WTC11 (cell line): ENCODE data around the gene ZNF8. TPM values are rescaled to one million over a fixed set of nuclear protein-coding genes. Genes with fewer than 3 reads are reported as not detected.

Experiments used
- ATAC-seq: fragments of 200-7000 bp; cut with Tn5 transposase; 2 replicates; pipeline ENCODE4 v1.10.0; 2021; ENCODE audit warnings: mild to moderate bottlenecking, moderate library complexity
- CTCF ChIA-PET: fragments of 300-600 bp; sonication (Branson Sonifier 250); formaldehyde crosslinking; loops from one replicate; lab custom pipeline; 2021; ENCODE audit warnings: antibody characterized with exemption; lab: Charles Lee
- POLR2A ChIA-PET: fragments of 350-600 bp; sonication (Branson Sonifier 250); formaldehyde crosslinking; loops from one replicate; lab custom pipeline; 2021; ENCODE audit warnings: antibody characterized with exemption; lab: Charles Lee
- DNase-seq: peaks from one replicate; pipeline ENCODE4 v3.0.0; 2021; ENCODE audit warnings: low spot score
- H3K27ac Mint-ChIP-seq: 2 replicates; pipeline ENCODE4 v1.8.0; 2021; ENCODE audit warnings: mixed read lengths
- H3K27me3 Mint-ChIP-seq: 2 replicates; pipeline ENCODE4 v1.8.0; 2021; ENCODE audit warnings: low read depth, mild to moderate bottlenecking, moderate library complexity, mixed read lengths
- H3K36me3 Mint-ChIP-seq: 2 replicates; pipeline ENCODE4 v1.8.0; 2021; ENCODE audit warnings: mixed read lengths
- H3K4me1 Mint-ChIP-seq: 2 replicates; pipeline ENCODE4 v1.8.0; 2022; ENCODE audit warnings: mixed read lengths
- H3K4me3 Mint-ChIP-seq: 2 replicates; pipeline ENCODE4 v1.8.0; 2021; ENCODE audit warnings: mild to moderate bottlenecking, moderate library complexity, mixed read lengths
- H3K9me3 Mint-ChIP-seq: 2 replicates; pipeline ENCODE4 v1.8.0; 2021; ENCODE audit warnings: mixed read lengths
- CBFB ChIP-seq: sonication (generic); formaldehyde crosslinking; IDR thresholded peaks from 2 replicates; pipeline ENCODE4 v1.8.1; 2022; ENCODE audit warnings: mild to moderate bottlenecking, low read depth, missing genetic modification reagents
- CREB1 ChIP-seq: sonication (generic); formaldehyde crosslinking; IDR thresholded peaks from 2 replicates; pipeline ENCODE4 v1.8.0; 2023; ENCODE audit warnings: mild to moderate bottlenecking, missing genetic modification reagents
- E2F1 ChIP-seq: sonication (generic); formaldehyde crosslinking; IDR thresholded peaks from 2 replicates; pipeline ENCODE4 v1.8.0; 2022; ENCODE audit warnings: mild to moderate bottlenecking, missing genetic modification reagents
- FOXJ3 ChIP-seq: sonication (generic); formaldehyde crosslinking; IDR thresholded peaks from 2 replicates; pipeline ENCODE4 v1.9.0; 2021; ENCODE audit warnings: missing genetic modification reagents, mild to moderate bottlenecking, borderline replicate concordance
- FOXK1 ChIP-seq: sonication (generic); formaldehyde crosslinking; IDR thresholded peaks from 2 replicates; pipeline ENCODE4 v1.8.0; 2022; ENCODE audit warnings: mild to moderate bottlenecking, moderate library complexity, missing genetic modification reagents
- GRHL2 ChIP-seq: fragments of 250-450 bp; sonication (Bioruptor Pico); IDR thresholded peaks from 2 replicates; pipeline ENCODE4 v1.8.0; 2022; ENCODE audit warnings: mild to moderate bottlenecking, moderate library complexity; ENCODE audit not compliant: insufficient replicate concordance, severe bottlenecking
- HMGXB4 ChIP-seq: sonication (generic); formaldehyde crosslinking; IDR thresholded peaks from 2 replicates; pipeline ENCODE4 v1.8.1; 2023; ENCODE audit warnings: mild to moderate bottlenecking, moderate library complexity, missing genetic modification reagents
- JAZF1 ChIP-seq: fragments of 250-450 bp; sonication (Bioruptor Pico); IDR thresholded peaks from 2 replicates; pipeline ENCODE4 v1.9.0; 2021; ENCODE audit warnings: moderate library complexity, mild to moderate bottlenecking, inconsistent platforms
- NR1H2 ChIP-seq: sonication (generic); formaldehyde crosslinking; IDR thresholded peaks from 2 replicates; pipeline ENCODE4 v1.9.0; 2021; ENCODE audit warnings: mild to moderate bottlenecking, moderate library complexity, missing genetic modification reagents
- NR2C2 ChIP-seq: sonication (generic); formaldehyde crosslinking; IDR thresholded peaks from 2 replicates; pipeline ENCODE4 v1.8.0; 2022; ENCODE audit warnings: mild to moderate bottlenecking, missing genetic modification reagents
- PREB ChIP-seq: sonication (generic); formaldehyde crosslinking; IDR thresholded peaks from 2 replicates; pipeline ENCODE4 v1.8.1; 2022; ENCODE audit warnings: mild to moderate bottlenecking, missing genetic modification reagents, moderate library complexity, borderline replicate concordance
- RELA ChIP-seq: sonication (generic); formaldehyde crosslinking; IDR thresholded peaks from 2 replicates; pipeline ENCODE4 v1.8.1; 2022; ENCODE audit warnings: missing genetic modification reagents, mild to moderate bottlenecking, borderline replicate concordance
- STAT6 ChIP-seq: sonication (generic); formaldehyde crosslinking; conservative IDR thresholded peaks from 2 replicates; pipeline ENCODE4 v1.8.1; 2023; ENCODE audit warnings: mild to moderate bottlenecking, low read depth, missing genetic modification reagents, moderate library complexity
- TEAD4 ChIP-seq: sonication (generic); formaldehyde crosslinking; IDR thresholded peaks from 2 replicates; pipeline ENCODE4 v1.8.0; 2022; ENCODE audit warnings: mild to moderate bottlenecking, missing genetic modification reagents
- total RNA-seq: library from RNA; stranded (reverse); gene quantifications from 3 replicates; pipeline ENCODE4 v1.2.3, GENCODE V29; 2021
- TF ChIP-seq, protein P1 (sequence below): sonication (generic); formaldehyde crosslinking; IDR thresholded peaks from 2 replicates; pipeline ENCODE4 v1.8.1; 2022; ENCODE audit warnings: missing genetic modification reagents, borderline replicate concordance
- TF ChIP-seq, protein P2 (sequence below): fragments of 250-450 bp; sonication (Bioruptor Pico); IDR thresholded peaks from 2 replicates; pipeline ENCODE4 v1.9.0; 2021; ENCODE audit warnings: mild to moderate bottlenecking
- TF ChIP-seq, protein P3 (sequence below): fragments of 250-450 bp; sonication (Bioruptor Pico); IDR thresholded peaks from 2 replicates; pipeline ENCODE4 v2.1.2; 2022; ENCODE audit warnings: mild to moderate bottlenecking, moderate library complexity
- TF ChIP-seq, protein P4 (sequence below): fragments of 250-450 bp; sonication (Bioruptor Pico); conservative IDR thresholded peaks from 2 replicates; pipeline ENCODE4 v1.9.0; 2021; ENCODE audit warnings: mild to moderate bottlenecking

ZNF8 gene
- total RNA-seq, 1 experiment from 2014 or later = 18.8 TPM

- H3K36me3 Mint-ChIP-seq = peaks cover 2% of the 10 kb centered on the region; the same call in 1 of the 2 replicates
- no peaks in the 10 kb centered on the region for H3K27me3 Mint-ChIP-seq
- TF ChIP-seq, protein P1, sequence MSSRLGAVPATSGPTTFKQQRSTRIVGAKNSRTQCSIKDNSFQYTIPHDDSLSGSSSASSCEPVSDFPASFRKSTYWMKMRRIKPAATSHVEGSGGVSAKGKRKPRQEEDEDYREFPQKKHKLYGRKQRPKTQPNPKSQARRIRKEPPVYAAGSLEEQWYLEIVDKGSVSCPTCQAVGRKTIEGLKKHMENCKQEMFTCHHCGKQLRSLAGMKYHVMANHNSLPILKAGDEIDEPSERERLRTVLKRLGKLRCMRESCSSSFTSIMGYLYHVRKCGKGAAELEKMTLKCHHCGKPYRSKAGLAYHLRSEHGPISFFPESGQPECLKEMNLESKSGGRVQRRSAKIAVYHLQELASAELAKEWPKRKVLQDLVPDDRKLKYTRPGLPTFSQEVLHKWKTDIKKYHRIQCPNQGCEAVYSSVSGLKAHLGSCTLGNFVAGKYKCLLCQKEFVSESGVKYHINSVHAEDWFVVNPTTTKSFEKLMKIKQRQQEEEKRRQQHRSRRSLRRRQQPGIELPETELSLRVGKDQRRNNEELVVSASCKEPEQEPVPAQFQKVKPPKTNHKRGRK = no peak
- TF ChIP-seq CREB1 (CRISPR knock-in tag) = no peak
- TF ChIP-seq RELA (CRISPR knock-in tag) = no peak
- no peak for TF ChIP-seq JAZF1
- TF ChIP-seq TEAD4 (CRISPR knock-in tag) = no peak
- no peak for TF ChIP-seq NR1H2 (CRISPR knock-in tag)
- TF ChIP-seq FOXK1 (CRISPR knock-in tag) = no peak
- TF ChIP-seq, protein P2, sequence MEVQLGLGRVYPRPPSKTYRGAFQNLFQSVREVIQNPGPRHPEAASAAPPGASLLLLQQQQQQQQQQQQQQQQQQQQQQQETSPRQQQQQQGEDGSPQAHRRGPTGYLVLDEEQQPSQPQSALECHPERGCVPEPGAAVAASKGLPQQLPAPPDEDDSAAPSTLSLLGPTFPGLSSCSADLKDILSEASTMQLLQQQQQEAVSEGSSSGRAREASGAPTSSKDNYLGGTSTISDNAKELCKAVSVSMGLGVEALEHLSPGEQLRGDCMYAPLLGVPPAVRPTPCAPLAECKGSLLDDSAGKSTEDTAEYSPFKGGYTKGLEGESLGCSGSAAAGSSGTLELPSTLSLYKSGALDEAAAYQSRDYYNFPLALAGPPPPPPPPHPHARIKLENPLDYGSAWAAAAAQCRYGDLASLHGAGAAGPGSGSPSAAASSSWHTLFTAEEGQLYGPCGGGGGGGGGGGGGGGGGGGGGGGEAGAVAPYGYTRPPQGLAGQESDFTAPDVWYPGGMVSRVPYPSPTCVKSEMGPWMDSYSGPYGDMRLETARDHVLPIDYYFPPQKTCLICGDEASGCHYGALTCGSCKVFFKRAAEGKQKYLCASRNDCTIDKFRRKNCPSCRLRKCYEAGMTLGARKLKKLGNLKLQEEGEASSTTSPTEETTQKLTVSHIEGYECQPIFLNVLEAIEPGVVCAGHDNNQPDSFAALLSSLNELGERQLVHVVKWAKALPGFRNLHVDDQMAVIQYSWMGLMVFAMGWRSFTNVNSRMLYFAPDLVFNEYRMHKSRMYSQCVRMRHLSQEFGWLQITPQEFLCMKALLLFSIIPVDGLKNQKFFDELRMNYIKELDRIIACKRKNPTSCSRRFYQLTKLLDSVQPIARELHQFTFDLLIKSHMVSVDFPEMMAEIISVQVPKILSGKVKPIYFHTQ (CRISPR knock-in tag) = no peak
- TF ChIP-seq NR2C2 = no peak
- TF ChIP-seq E2F1 (CRISPR knock-in tag) = no peak
- TF ChIP-seq, protein P3, sequence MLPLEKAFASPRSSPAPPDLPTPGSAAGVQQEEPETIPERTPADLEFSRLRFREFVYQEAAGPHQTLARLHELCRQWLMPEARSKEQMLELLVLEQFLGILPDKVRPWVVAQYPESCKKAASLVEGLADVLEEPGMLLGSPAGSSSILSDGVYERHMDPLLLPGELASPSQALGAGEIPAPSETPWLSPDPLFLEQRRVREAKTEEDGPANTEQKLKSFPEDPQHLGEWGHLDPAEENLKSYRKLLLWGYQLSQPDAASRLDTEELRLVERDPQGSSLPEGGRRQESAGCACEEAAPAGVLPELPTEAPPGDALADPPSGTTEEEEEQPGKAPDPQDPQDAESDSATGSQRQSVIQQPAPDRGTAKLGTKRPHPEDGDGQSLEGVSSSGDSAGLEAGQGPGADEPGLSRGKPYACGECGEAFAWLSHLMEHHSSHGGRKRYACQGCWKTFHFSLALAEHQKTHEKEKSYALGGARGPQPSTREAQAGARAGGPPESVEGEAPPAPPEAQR (CRISPR knock-in tag) = no peak
- TF ChIP-seq, all 79 proteins: peak for 0
- no peaks in the 10 kb centered on the region for H3K9me3 Mint-ChIP-seq
- H3K27ac Mint-ChIP-seq = peak overlapping the region; percentile 17; the same call in 1 of the 2 replicates
- H3K4me1 Mint-ChIP-seq = peaks cover 4% of the 10 kb centered on the region; the same call in 1 of the 2 replicates
- no peak overlapping the region for H3K4me3 Mint-ChIP-seq
- ATAC-seq = no peak
- ChIA-PET CTCF (interaction anchor here (1.4 to 2.5 kb wide), 3 partner anchors 8 to 26 kb away, joined by 4 to 10 read pairs (median 7); no protein-coding TSS in a partner anchor), POLR2A (interaction anchor here (1.1 kb wide), 1 partner anchor 32 kb away, joined by 3 read pairs; no protein-coding TSS in a partner anchor)
- DNase-seq = no peak
Measured at GRCh38 chr19:58330458-58330857, 51.7 kb downstream of the ZNF8 start.

DNA sequence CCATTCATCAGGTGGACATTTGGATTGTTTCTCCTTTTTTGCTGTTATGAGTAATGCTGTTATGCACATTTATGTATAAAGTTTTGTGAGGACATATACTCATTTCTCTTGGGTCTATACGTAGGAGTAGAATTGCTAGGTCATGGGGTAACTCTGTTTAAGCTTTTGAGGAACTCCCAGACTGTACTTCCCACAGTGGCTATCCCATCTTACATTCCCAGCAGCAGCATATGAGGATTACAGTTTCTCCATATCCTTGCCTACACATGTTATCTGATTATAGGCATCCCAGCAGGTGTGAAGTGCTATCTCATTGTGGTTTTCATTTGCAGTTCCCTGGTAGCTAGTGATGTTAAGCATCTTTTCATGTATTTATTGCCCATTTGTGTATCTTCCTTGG, 53.9 kb downstream of the ZNF8 start:
- ChIA-PET POLR2A (no interaction called here), CTCF (interaction anchor here (1.3 kb wide), 1 partner anchor 15 kb away, joined by 3 read pairs; no protein-coding TSS in a partner anchor)
- Mint-ChIP-seq H3K9me3 (no peaks in the 10 kb centered on the region), H3K36me3 (peaks cover 7% of the 10 kb centered on the region), H3K27me3 (no peaks in the 10 kb centered on the region), H3K4me1 (peaks cover 4% of the 10 kb centered on the region; the same call in 1 of the 2 replicates), H3K4me3 (no peak overlapping the region), H3K27ac (no peak overlapping the region)
- no peak for TF ChIP-seq PREB (CRISPR knock-in tag)
- TF ChIP-seq RELA (CRISPR knock-in tag) = no peak
- TF ChIP-seq FOXK1 (CRISPR knock-in tag) = no peak
- TF ChIP-seq, protein P4, sequence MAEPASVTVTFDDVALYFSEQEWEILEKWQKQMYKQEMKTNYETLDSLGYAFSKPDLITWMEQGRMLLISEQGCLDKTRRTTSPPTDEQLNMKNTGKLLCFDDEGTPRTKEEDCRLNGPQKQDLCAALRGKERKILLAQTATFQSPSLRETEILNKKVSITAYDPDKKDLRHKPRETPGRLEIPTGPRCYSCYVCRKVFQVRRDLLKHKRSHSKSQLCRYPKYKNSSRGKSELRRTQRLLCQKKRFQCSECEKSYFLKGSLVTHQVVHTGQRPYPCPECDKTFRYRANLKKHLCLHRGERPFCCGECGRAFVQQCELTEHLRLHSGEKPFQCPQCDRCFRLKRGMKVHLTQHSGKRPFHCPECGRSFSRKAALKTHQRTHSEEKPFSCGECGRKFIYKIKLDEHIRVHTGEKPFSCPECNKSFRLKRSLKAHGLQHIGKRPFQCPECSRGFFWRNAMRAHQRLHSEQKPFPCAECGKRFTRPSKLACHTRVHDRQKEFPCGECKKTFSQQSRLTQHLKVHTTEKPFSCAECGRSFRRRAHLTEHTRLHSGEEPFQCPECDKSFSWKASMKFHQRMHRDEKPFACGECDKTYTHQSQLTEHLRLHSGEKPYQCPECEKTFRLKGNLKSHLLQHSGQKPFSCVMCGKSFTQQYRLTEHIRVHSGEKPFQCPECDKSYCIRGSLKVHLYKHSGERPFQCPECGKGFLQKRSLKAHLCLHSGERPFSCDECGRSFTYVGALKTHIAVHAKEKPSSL (CRISPR knock-in tag) = no peak
- no peak for TF ChIP-seq HMGXB4 (CRISPR knock-in tag)
- no peak for TF ChIP-seq STAT6
- TF ChIP-seq FOXJ3 (CRISPR knock-in tag) = no peak
- TF ChIP-seq CBFB (CRISPR knock-in tag) = no peak
- TF ChIP-seq TEAD4 (CRISPR knock-in tag) = no peak
- no peak for TF ChIP-seq GRHL2
- DNase-seq (no peak), ATAC-seq (no peak)
